GM12801 (cell line): ENCODE results near the gene PPP1CA.

Experiments
- CTCF ChIP-seq: IDR thresholded peaks from one replicate; pipeline ENCODE4 v1.5.1; 2011; ENCODE audit warnings: control low read depth; ENCODE audit not compliant: insufficient read length; ENCODE audit errors: extremely low read depth

The PPP1CA gene

GRCh38 chr11:67417425-67417824 is 15.8 kb upstream of the PPP1CA start:
- no peak for TF ChIP-seq CTCF

GRCh38 chr11:67416416-67417335 is 15.0 kb upstream of the PPP1CA start:
- no peak for TF ChIP-seq CTCF

- TF ChIP-seq CTCF: no peak
Measured at GRCh38 chr11:67415501-67416304, 14.0 kb upstream of the PPP1CA start, which contains the start of gene CARNS1. Gene CARNS1, plus strand, starts transcription at chr11:67415678. Its CDS starts 522 bp downstream, at chr11:67416200.

- no peak for TF ChIP-seq CTCF
Measured at GRCh38 chr11:67413266-67413849, 11.7 kb upstream of the PPP1CA start.

DNA sequence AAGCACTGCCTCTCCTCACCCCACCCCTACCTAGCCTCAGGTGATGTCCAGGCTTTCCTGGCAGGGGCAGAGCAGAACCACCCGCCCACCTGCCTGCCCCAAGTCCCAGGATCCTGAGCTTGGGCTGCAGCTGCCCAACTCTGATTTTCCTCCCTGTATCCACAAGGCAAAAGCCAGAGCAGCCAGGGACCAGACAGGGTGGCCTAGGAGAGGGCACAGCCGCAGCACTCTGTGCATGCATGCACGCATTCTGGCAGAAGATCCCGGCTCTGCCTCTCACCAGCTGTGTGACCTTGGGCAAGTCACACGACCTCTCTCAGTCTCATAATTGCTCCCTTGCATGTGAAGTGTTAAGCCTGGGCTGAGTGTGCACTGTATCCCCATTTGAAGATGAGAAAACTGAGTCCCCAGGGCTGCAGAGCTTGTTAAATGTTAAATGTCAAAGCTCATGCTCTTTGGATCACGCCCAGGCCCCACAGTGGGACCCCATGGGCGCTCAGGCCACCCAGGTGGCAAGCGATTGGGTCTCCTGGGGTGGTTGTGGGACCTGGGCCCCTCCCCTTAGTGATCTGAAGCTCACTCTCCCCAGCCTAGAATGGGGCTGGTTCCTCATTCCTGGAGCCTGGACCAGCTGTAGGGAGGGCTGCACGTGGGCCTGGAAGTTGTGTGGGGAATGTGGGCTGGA is 11.0 kb upstream of the PPP1CA start:
- TF ChIP-seq CTCF: no peak

DNA sequence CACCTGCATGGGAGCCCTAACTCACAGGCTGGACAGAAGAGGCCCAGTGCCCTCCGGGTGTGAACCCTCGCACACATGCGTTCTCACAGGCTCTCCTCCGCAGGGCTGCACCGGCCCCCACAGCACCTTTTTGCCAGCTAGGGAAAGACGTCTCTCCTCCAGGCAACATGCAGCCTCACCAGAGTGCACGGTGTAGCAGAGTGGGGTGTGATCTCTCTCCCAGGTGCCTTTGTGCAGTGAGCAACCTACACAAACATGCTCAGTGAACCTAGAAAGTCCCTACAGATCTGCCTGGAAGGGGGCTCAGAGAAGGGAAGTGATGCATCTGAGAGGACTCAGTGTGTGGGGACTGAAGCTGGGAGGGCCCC is 10.1 kb upstream of the PPP1CA start:
- TF ChIP-seq CTCF: no peak
